Stimulated activated CD8-positive, alpha-beta memory T cell treated with anti-CD3 and anti-CD28 coated beads, Interleukin-4, amount 100 ng/mL, for 4 hours (primary cell): ENCODE results near the gene RBMS1.

ENCODE experiments used
- DNase-seq, 2 donors: peaks; one replicate each; pipeline ENCODE4 v3.0.0-alpha.2; 2020; ENCODE audit warnings: low read depth in 2 of 2, low spot score in 1 of 2

The RBMS1 gene

GRCh38 chr2:160365716-160366367, 127.8 kb downstream of the RBMS1 start:
- no peak for DNase-seq

- DNase-seq: no peak
Measured at GRCh38 chr2:160364364-160364763, 129.2 kb downstream of the RBMS1 start.

- DNase-seq: no peak
Measured at GRCh38 chr2:160363961-160364360, 129.6 kb downstream of the RBMS1 start.

GRCh38 chr2:160363055-160363454, 130.6 kb downstream of the RBMS1 start:
- no peak for DNase-seq

GRCh38 chr2:160362541-160362940, 131.1 kb downstream of the RBMS1 start:
- no peak for DNase-seq

- no peak for DNase-seq
Measured at GRCh38 chr2:160362018-160362417, 131.6 kb downstream of the RBMS1 start.

GRCh38 chr2:160360089-160360757, 133.4 kb downstream of the RBMS1 start:
- DNase-seq: no peak

- no peak for DNase-seq
Measured at GRCh38 chr2:160358046-160358445, 135.6 kb downstream of the RBMS1 start.

- no peak for DNase-seq
Measured at GRCh38 chr2:160356485-160356884, 137.1 kb downstream of the RBMS1 start.

GRCh38 chr2:160355080-160355479, 138.5 kb downstream of the RBMS1 start:
- DNase-seq: no peak

- DNase-seq: no peak
Measured at GRCh38 chr2:160354677-160355076, 138.9 kb downstream of the RBMS1 start.

GRCh38 chr2:160353813-160354212, 139.8 kb downstream of the RBMS1 start:
- DNase-seq: no peak

GRCh38 chr2:160353166-160353565, 140.4 kb downstream of the RBMS1 start:
- no peak for DNase-seq

GRCh38 chr2:160352500-160352899, 141.1 kb downstream of the RBMS1 start:
- DNase-seq: no peak

- DNase-seq: no peak
Measured at GRCh38 chr2:160351956-160352355, 141.7 kb downstream of the RBMS1 start.

- no peak for DNase-seq
Measured at GRCh38 chr2:160349306-160349705, 144.3 kb downstream of the RBMS1 start.

GRCh38 chr2:160347269-160347863, 146.2 kb downstream of the RBMS1 start:
- DNase-seq: no peak

GRCh38 chr2:160345071-160345764, 148.4 kb downstream of the RBMS1 start:
- DNase-seq: no peak

- DNase-seq: no peak
Measured at GRCh38 chr2:160343404-160343803, 150.2 kb downstream of the RBMS1 start.

- no peak for DNase-seq
Measured at GRCh38 chr2:160339726-160340125, 153.9 kb downstream of the RBMS1 start.

- DNase-seq: no peak
Measured at GRCh38 chr2:160338901-160339685, 154.5 kb downstream of the RBMS1 start.
